T-helper 2 cell treated with Interferon-gamma antibody and Interleukin-4, amounts not matched to agents 5 μg/mL and 100 μg/mL, for 36 hours (primary cell): Measurements from ENCODE around the gene MINDY4B.
A peak's percentile ranks its signal among the peaks of the same experiment; 100 is the strongest.

Source experiments
- DNase-seq: peaks from one replicate; pipeline ENCODE4 v3.0.0; 2021; ENCODE audit warnings: low spot score
- H3K27ac Mint-ChIP-seq: one replicate; pipeline ENCODE4 v1.8.0; 2021; ENCODE audit warnings: mild to moderate bottlenecking, mixed read lengths
- H3K27me3 Mint-ChIP-seq: one replicate; pipeline ENCODE4 v1.8.0; 2021; ENCODE audit warnings: low read depth, mixed read lengths
- H3K36me3 Mint-ChIP-seq: one replicate; pipeline ENCODE4 v1.8.0; 2021; ENCODE audit warnings: low read depth, mixed read lengths
- H3K4me1 Mint-ChIP-seq: one replicate; pipeline ENCODE4 v1.8.0; 2021; ENCODE audit warnings: low read depth, mixed read lengths
- H3K4me3 Mint-ChIP-seq: one replicate; pipeline ENCODE4 v1.8.0; 2022; ENCODE audit warnings: mild to moderate bottlenecking, moderate library complexity, mixed read lengths
- H3K9me3 Mint-ChIP-seq: one replicate; pipeline ENCODE4 v1.8.0; 2021; ENCODE audit warnings: mixed read lengths

The MINDY4B gene

GRCh38 chr3:150905339-150905738 is at the start of gene MINDY4B:
Gene MINDY4B, minus strand, starts transcription at chr3:150905439. Its CDS starts 0 bp downstream, at chr3:150905439.
- no peak within 1 kb of the TSS for H3K4me3 Mint-ChIP-seq
- no peak for DNase-seq
- H3K9me3 Mint-ChIP-seq, result no peaks in the 10 kb centered on the region
- no peak within 1 kb of the TSS for H3K27ac Mint-ChIP-seq
- H3K4me1 Mint-ChIP-seq, result no peaks in the 10 kb centered on the region
- H3K36me3 Mint-ChIP-seq, result no peaks in the 10 kb centered on the region
- peaks cover 52% of the 10 kb centered on the region for H3K27me3 Mint-ChIP-seq

DNA sequence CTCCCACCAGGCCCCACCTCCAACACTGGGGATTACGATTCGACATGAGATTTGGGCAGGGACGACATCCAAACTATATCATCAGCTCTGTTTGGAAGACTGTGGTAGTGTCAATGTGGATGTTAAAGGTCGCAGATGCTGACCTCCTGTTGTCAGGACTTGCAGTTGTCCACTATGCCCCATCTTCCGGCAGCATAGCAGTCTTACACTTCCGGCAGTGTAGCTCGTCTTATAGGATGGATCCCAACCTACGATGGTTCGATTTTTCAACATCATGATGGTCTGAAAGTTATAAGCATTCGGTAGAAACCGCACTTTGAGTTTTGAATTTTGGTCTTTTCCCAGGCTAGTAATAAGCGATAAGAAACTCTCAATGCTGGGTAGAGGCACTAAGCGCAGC is 46.7 kb upstream of the MINDY4B start:
- Mint-ChIP-seq H3K27me3 (peaks cover 48% of the 10 kb centered on the region), H3K9me3 (no peaks in the 10 kb centered on the region), H3K4me3 (no peak overlapping the region), H3K4me1 (no peaks in the 10 kb centered on the region), H3K27ac (no peak overlapping the region), H3K36me3 (no peaks in the 10 kb centered on the region)
- DNase-seq, result no peak

DNA sequence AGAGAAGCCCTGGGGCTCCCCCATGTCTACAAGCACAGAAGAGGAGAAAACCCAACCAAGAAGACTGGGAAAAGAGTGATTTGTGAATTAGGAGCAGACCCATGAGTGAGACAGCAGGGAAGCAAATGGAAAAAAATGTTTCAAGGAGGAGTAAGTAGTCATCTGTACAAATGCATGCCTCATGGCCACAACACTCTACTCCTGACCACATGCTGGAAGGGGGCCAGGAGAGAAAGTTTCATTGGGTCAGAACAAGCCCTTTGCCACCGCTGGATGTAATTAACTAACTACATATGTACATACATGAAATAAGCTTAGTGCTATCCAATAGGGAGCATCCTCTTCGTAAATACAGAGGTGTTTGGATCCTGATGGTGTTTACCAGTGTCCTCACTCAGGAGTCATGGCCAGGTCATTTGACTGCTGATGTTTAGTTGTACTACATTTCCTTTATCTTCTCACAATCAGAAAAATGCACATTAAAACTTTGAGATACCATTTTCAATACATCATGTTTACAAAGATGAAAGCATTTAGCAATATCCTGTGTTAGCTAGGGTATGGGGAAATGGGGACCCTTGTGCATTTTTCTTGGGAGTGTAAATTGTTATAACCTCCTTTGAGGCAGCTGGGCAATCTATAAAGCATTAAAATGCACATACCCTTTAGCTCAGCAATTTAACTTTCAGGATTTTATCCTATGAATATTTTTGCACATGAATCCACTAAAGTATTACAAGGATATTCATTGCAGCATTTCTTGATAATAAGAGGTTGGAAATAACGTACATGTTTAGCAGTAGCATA is 40.2 kb upstream of the MINDY4B start:
- no peak overlapping the region for H3K27ac Mint-ChIP-seq
- H3K4me3 Mint-ChIP-seq, result no peak overlapping the region
- H3K27me3 Mint-ChIP-seq, result peaks cover 31% of the 10 kb centered on the region
- DNase-seq, result no peak
- H3K9me3 Mint-ChIP-seq, result no peaks in the 10 kb centered on the region
- no peaks in the 10 kb centered on the region for H3K36me3 Mint-ChIP-seq
- no peaks in the 10 kb centered on the region for H3K4me1 Mint-ChIP-seq

- H3K27me3 Mint-ChIP-seq, result peaks cover 16% of the 10 kb centered on the region
- H3K36me3 Mint-ChIP-seq, result no peaks in the 10 kb centered on the region
- no peaks in the 10 kb centered on the region for H3K4me1 Mint-ChIP-seq
- no peak overlapping the region for H3K4me3 Mint-ChIP-seq
- no peak for DNase-seq
- H3K9me3 Mint-ChIP-seq, result no peaks in the 10 kb centered on the region
- no peak overlapping the region for H3K27ac Mint-ChIP-seq
Observed at GRCh38 chr3:150942221-150942620, 37.0 kb upstream of the MINDY4B start.

DNA sequence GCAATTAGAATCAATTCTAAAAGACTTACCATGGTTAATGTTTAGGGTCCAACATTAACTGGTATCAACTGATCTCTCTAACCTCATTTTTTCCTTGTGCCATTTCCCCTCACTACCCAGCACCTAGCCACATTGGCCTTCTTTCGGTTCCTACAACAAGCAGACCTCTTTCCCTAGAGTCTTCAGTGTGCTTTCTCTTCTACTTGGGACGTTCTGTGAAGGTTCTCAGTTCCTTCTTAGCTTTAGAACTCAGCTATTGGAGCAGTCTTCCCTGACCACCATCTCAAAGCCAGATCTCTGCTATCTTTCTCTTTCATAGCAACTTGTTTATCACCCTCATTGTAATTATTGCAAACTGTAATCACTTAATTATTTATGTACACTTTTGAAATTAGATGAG is 31.5 kb upstream of the MINDY4B start:
- Mint-ChIP-seq H3K36me3 (no peaks in the 10 kb centered on the region), H3K9me3 (peaks cover 9% of the 10 kb centered on the region), H3K27ac (no peak overlapping the region), H3K4me3 (no peak overlapping the region), H3K27me3 (peaks cover 12% of the 10 kb centered on the region), H3K4me1 (peaks cover 19% of the 10 kb centered on the region)
- DNase-seq, result no peak

GRCh38 chr3:150933473-150933995 is 28.3 kb upstream of the MINDY4B start:
- Mint-ChIP-seq H3K27me3 (peaks cover 16% of the 10 kb centered on the region), H3K4me3 (peak overlapping the region; percentile 6), H3K9me3 (peaks cover 9% of the 10 kb centered on the region), H3K36me3 (no peaks in the 10 kb centered on the region), H3K4me1 (peaks cover 19% of the 10 kb centered on the region), H3K27ac (peak overlapping the region; percentile 56)
- no peak for DNase-seq

GRCh38 chr3:150931745-150932144 is 26.5 kb upstream of the MINDY4B start:
- Mint-ChIP-seq H3K9me3 (peaks cover 8% of the 10 kb centered on the region), H3K36me3 (no peaks in the 10 kb centered on the region), H3K4me1 (peaks cover 19% of the 10 kb centered on the region), H3K4me3 (no peak overlapping the region), H3K27me3 (peaks cover 16% of the 10 kb centered on the region), H3K27ac (no peak overlapping the region)
- DNase-seq, result no peak

DNA sequence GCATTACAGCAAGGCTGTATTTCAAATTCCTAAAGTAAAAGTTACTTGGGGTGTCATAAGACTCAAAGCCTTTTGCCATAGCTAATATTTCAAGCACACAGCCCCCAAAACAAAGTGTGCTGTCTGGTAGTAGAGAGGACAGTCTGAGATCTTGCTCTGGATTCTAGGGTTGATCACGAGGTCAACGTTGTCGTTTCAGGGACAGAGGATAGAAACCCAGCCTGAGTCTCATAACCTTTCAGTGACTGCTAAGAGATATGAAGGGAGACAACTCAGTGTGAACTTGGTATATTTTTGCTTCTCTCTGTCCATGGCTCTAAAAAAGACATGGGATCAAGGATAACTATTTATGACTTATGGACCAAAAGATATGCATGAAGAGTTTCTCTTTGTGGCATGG is 25.6 kb upstream of the MINDY4B start:
- Mint-ChIP-seq H3K27me3 (peaks cover 16% of the 10 kb centered on the region), H3K27ac (no peak overlapping the region)
- no peak for DNase-seq

DNA sequence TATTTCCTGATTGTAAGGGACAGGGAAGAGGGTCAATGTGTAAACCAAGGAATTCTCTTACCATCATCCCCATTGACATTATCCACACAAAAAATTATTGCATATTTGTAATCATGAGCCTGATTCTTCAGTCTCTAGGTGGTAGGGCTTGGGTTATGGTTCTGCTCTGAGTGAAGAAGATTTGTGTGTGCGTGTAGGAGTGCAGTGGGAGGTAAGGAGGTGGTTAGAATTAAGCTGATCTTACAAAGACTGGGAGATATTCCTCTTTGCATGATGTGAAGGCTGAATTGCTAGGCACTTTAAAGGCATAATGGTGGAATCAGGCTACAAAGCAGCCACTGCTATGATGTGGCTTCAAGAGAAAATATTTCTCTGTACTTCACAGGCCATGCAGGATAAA is 23.0 kb upstream of the MINDY4B start:
- H3K27me3 Mint-ChIP-seq, result peaks cover 22% of the 10 kb centered on the region
- no peak overlapping the region for H3K27ac Mint-ChIP-seq
- H3K36me3 Mint-ChIP-seq, result no peaks in the 10 kb centered on the region

More for the DNA sequence above, 25.6 kb upstream of the MINDY4B start:
- no peak overlapping the region for H3K4me3 Mint-ChIP-seq
- peaks cover 19% of the 10 kb centered on the region for H3K4me1 Mint-ChIP-seq
- H3K36me3 Mint-ChIP-seq, result no peaks in the 10 kb centered on the region
- no peaks in the 10 kb centered on the region for H3K9me3 Mint-ChIP-seq

DNA sequence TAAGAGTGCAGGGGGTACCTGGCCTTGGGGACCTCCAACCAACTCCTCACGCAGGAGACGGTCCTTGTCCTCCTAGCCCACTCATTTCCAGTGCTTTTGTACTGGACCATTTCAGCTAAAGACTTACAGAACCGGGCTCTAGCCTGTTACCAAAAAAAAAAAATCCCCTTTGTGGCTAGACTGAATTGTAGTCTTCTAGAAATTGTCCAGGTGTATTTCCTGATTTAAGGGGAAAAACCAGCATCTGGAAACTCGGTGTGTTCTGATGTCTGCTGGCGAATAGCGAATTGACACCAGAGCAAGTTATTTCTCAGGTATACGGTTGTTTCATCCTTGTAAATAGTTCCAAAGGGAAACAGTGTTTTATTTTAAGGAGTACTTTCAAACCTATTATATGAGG is 21.1 kb upstream of the MINDY4B start:
- H3K4me3 Mint-ChIP-seq, result no peak overlapping the region
- H3K9me3 Mint-ChIP-seq, result no peaks in the 10 kb centered on the region
- H3K4me1 Mint-ChIP-seq, result peaks cover 4% of the 10 kb centered on the region
- peaks cover 31% of the 10 kb centered on the region for H3K27me3 Mint-ChIP-seq
- no peaks in the 10 kb centered on the region for H3K36me3 Mint-ChIP-seq
- no peak overlapping the region for H3K27ac Mint-ChIP-seq
- DNase-seq, result no peak

More for the DNA sequence above, 23.0 kb upstream of the MINDY4B start:
- no peak for DNase-seq
- peaks cover 10% of the 10 kb centered on the region for H3K4me1 Mint-ChIP-seq
- no peaks in the 10 kb centered on the region for H3K9me3 Mint-ChIP-seq
- no peak overlapping the region for H3K4me3 Mint-ChIP-seq

GRCh38 chr3:150925751-150926201 is 20.5 kb upstream of the MINDY4B start:
- H3K9me3 Mint-ChIP-seq, result no peaks in the 10 kb centered on the region
- peaks cover 4% of the 10 kb centered on the region for H3K4me1 Mint-ChIP-seq
- H3K36me3 Mint-ChIP-seq, result no peaks in the 10 kb centered on the region
- peak overlapping the region; percentile 70 for H3K4me3 Mint-ChIP-seq
- DNase-seq, result peak; percentile 40
- peaks cover 29% of the 10 kb centered on the region for H3K27me3 Mint-ChIP-seq
- no peak overlapping the region for H3K27ac Mint-ChIP-seq

- H3K4me1 Mint-ChIP-seq, result peaks cover 4% of the 10 kb centered on the region
- no peak overlapping the region for H3K27ac Mint-ChIP-seq
- no peak overlapping the region for H3K4me3 Mint-ChIP-seq
- peaks cover 30% of the 10 kb centered on the region for H3K27me3 Mint-ChIP-seq
- no peaks in the 10 kb centered on the region for H3K9me3 Mint-ChIP-seq
- no peaks in the 10 kb centered on the region for H3K36me3 Mint-ChIP-seq
- DNase-seq, result no peak
Observed at GRCh38 chr3:150922611-150923010, 17.4 kb upstream of the MINDY4B start.

GRCh38 chr3:150921209-150921608 is 16.0 kb upstream of the MINDY4B start:
- H3K27me3 Mint-ChIP-seq, result peaks cover 28% of the 10 kb centered on the region
- no peak overlapping the region for H3K4me3 Mint-ChIP-seq
- no peak for DNase-seq
- no peak overlapping the region for H3K27ac Mint-ChIP-seq
- H3K9me3 Mint-ChIP-seq, result no peaks in the 10 kb centered on the region
- H3K36me3 Mint-ChIP-seq, result no peaks in the 10 kb centered on the region
- H3K4me1 Mint-ChIP-seq, result peaks cover 4% of the 10 kb centered on the region

- Mint-ChIP-seq H3K36me3 (no peaks in the 10 kb centered on the region), H3K4me1 (no peaks in the 10 kb centered on the region), H3K27ac (no peak overlapping the region), H3K4me3 (no peak overlapping the region), H3K27me3 (peaks cover 27% of the 10 kb centered on the region), H3K9me3 (no peaks in the 10 kb centered on the region)
- no peak for DNase-seq
Observed at GRCh38 chr3:150920236-150920635, 15.0 kb upstream of the MINDY4B start.
